DND-41 (cell line): ENCODE data around the gene GPC5.

ENCODE experiments used
- ATAC-seq: fragments of 200-7000 bp; cut with Tn5 transposase; 3 replicates; pipeline ENCODE4 v1.9.1; 2021; ENCODE audit warnings: low read depth; ENCODE audit not compliant: insufficient read depth
- DNase-seq: peaks from one replicate; pipeline ENCODE4 v3.0.0-alpha.2; 2020
- H2AFZ ChIP-seq: 2 replicates; pipeline ENCODE4 v1.6.0; 2012; ENCODE audit warnings: low read depth, low read length
- H3K27ac ChIP-seq: 2 replicates; pipeline ENCODE4 v1.5.1; 2012; ENCODE audit warnings: low read length, inconsistent platforms
- H3K27me3 ChIP-seq: fragments of 200-600 bp; sonication (generic); 2 replicates; pipeline ENCODE4 v1.6.0; 2012; ENCODE audit warnings: low read length, mild to moderate bottlenecking, inconsistent platforms; ENCODE audit not compliant: insufficient read depth, poor library complexity
- H3K36me3 ChIP-seq: 2 replicates; pipeline ENCODE4 v1.5.1; 2012; ENCODE audit warnings: low read length, inconsistent platforms; ENCODE audit not compliant: insufficient read depth
- H3K4me1 ChIP-seq: 2 replicates; pipeline ENCODE4 v1.5.1; 2012; ENCODE audit warnings: mild to moderate bottlenecking, low read length; ENCODE audit not compliant: insufficient read depth
- H3K4me2 ChIP-seq: 2 replicates; pipeline ENCODE4 v1.6.0; 2012; ENCODE audit warnings: mild to moderate bottlenecking, moderate library complexity, low read length, inconsistent platforms; ENCODE audit not compliant: insufficient read depth
- H3K4me3 ChIP-seq, 2 experiments: fragments of 200-600 bp in 1 of 2; shearing (Covaris generic) in 1 of 2; 2 replicates each; pipeline ENCODE4 v1.5.1; 2012 to 2016; ENCODE audit warnings: inconsistent platforms in 2 of 2, low read length in 2 of 2, mild to moderate bottlenecking in 2 of 2, low read depth in 1 of 2, moderate library complexity in 1 of 2
- H3K79me2 ChIP-seq: 2 replicates; pipeline ENCODE4 v1.6.0; 2012; ENCODE audit warnings: low read length, inconsistent platforms; ENCODE audit not compliant: insufficient read depth
- H3K9ac ChIP-seq: 2 replicates; pipeline ENCODE4 v1.6.0; 2012; ENCODE audit warnings: low read depth, mild to moderate bottlenecking, inconsistent platforms, low read length, moderate library complexity
- H3K9me3 ChIP-seq: 2 replicates; pipeline ENCODE4 v1.5.1; 2012; ENCODE audit warnings: low read length, moderate library complexity, mild to moderate bottlenecking, inconsistent platforms; ENCODE audit not compliant: insufficient read depth, severe bottlenecking
- H4K20me1 ChIP-seq: 2 replicates; pipeline ENCODE4 v1.6.0; 2012; ENCODE audit warnings: low read length; ENCODE audit not compliant: insufficient read depth
- CTCF ChIP-seq: IDR thresholded peaks from 2 replicates; pipeline ENCODE4 v1.5.1; 2012; ENCODE audit warnings: borderline replicate concordance, low read length, moderate library complexity, mild to moderate bottlenecking; ENCODE audit not compliant: poor library complexity, severe bottlenecking; ENCODE audit errors: extremely low read depth
- EZH2 ChIP-seq: IDR thresholded peaks from 3 replicates; pipeline ENCODE4 v1.6.1; 2012; ENCODE audit warnings: borderline replicate concordance, low read depth, mild to moderate bottlenecking, moderate library complexity, low read length, inconsistent platforms; ENCODE audit not compliant: severe bottlenecking

The GPC5 gene

GRCh38 chr13:91467236-91467635 lies 68.8 kb downstream of the GPC5 start:
- Histone ChIP-seq H3K4me1 (no peaks in the 10 kb centered on the region), H3K36me3 (no peaks in the 10 kb centered on the region), H3K9me3 (no peaks in the 10 kb centered on the region), H3K79me2 (no peaks in the 10 kb centered on the region), H3K27me3 (no peaks in the 10 kb centered on the region), H3K4me3 (no peak overlapping the region), H3K27ac (no peak overlapping the region), H3K9ac (no peak overlapping the region), H4K20me1 (no peaks in the 10 kb centered on the region), H3K4me2 (no peak overlapping the region), H2AFZ (no peak overlapping the region)
- ATAC-seq (no peak), DNase-seq (no peak)
- TF ChIP-seq CTCF (no peak), EZH2 (no peak)

DNA sequence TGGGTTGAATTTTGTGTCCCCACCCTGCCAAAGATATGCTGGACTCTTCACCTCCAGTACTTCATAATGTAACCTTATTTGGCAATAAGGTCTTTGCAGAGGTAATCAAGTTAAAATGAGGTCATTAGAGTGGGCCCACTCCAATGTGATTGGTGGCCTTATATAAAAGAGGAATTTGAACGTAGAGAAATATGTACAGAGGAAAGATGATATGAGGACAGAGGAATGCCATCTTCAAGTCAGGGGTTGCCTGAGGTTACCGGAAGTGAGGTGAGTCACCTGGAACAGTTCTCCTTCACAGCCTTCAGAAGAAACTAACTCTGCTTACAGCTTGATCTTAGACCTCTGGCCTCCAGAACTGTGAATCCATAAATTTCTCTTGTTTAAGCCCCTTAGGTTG lies 69.9 kb downstream of the GPC5 start:
- no peak for DNase-seq
- ATAC-seq: no peak
- H3K36me3 ChIP-seq: no peaks in the 10 kb centered on the region

DNA sequence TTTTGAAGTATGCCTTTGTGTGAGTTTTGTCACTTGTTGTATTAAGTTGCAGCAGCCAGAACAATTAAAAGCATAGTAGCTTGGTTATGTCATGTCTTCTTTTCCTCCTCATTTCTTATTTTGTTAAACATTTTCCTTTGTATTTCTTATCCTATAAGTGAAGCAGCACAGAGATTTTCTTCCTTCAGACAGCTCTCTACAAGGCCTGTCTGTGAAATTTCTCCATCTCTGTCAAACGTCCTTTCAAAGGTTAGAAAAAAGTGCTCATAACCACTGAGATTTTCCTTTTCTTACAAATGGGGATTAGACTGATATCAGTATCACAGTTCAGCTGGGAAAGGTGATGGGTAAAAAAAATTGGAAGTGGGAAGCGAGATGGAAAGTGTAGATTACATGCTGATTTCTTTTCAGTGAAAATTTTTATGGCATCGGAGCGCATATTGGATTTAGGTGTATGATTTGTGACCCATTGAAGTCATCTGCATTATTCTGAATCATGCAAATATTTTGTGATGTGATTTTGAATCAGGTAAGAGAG lies 71.7 kb downstream of the GPC5 start:
- ATAC-seq: no peak
- Histone ChIP-seq H4K20me1 (no peaks in the 10 kb centered on the region), H3K4me1 (no peaks in the 10 kb centered on the region), H3K27me3 (no peaks in the 10 kb centered on the region), H2AFZ (no peak overlapping the region), H3K9me3 (no peaks in the 10 kb centered on the region), H3K9ac (no peak overlapping the region), H3K27ac (no peak overlapping the region), H3K4me3 (no peak overlapping the region), H3K79me2 (no peaks in the 10 kb centered on the region), H3K36me3 (no peaks in the 10 kb centered on the region), H3K4me2 (no peak overlapping the region)
- TF ChIP-seq CTCF (no peak), EZH2 (no peak)
- DNase-seq: no peak

More for the DNA sequence above, 69.9 kb downstream of the GPC5 start:
- Histone ChIP-seq H3K9me3 (no peaks in the 10 kb centered on the region), H3K27ac (no peak overlapping the region), H3K4me1 (no peaks in the 10 kb centered on the region), H3K4me3 (no peak overlapping the region), H3K9ac (no peak overlapping the region), H3K79me2 (no peaks in the 10 kb centered on the region), H3K27me3 (no peaks in the 10 kb centered on the region), H2AFZ (no peak overlapping the region), H4K20me1 (no peaks in the 10 kb centered on the region), H3K4me2 (no peak overlapping the region)
- TF ChIP-seq EZH2: no peak
- TF ChIP-seq CTCF: no peak

DNA sequence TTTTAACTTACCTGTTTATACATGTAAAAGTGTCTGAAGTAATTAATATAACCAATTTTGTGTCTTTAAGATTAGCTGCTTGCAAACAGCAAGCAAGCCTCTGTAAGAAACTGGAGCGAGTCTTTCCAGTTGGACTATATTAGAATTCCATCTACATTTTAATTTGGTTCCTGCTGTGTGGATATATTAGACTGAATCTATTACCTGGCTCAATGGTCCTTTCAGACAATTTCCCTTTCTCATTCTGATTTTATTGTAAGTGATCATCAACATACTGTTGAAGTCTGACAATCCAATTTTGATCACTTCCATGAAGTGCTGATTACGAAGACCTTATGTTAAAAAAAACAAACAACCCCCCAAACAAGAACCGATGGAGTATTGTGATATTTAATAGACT lies 72.3 kb downstream of the GPC5 start:
- H3K4me2 ChIP-seq: no peak overlapping the region
- H3K79me2 ChIP-seq: no peaks in the 10 kb centered on the region
- H3K36me3 ChIP-seq: no peaks in the 10 kb centered on the region
- no peak overlapping the region for H2AFZ ChIP-seq
- H3K27ac ChIP-seq: no peak overlapping the region
- no peaks in the 10 kb centered on the region for H3K27me3 ChIP-seq
- no peaks in the 10 kb centered on the region for H4K20me1 ChIP-seq
- TF ChIP-seq CTCF: no peak
- no peak for TF ChIP-seq EZH2
- no peak overlapping the region for H3K4me3 ChIP-seq
- H3K4me1 ChIP-seq: no peaks in the 10 kb centered on the region
- DNase-seq: no peak
- no peak for ATAC-seq
- H3K9ac ChIP-seq: no peak overlapping the region
- no peaks in the 10 kb centered on the region for H3K9me3 ChIP-seq
